ENCODE data around the gene TEX11.

TEX11 gene

DNA sequence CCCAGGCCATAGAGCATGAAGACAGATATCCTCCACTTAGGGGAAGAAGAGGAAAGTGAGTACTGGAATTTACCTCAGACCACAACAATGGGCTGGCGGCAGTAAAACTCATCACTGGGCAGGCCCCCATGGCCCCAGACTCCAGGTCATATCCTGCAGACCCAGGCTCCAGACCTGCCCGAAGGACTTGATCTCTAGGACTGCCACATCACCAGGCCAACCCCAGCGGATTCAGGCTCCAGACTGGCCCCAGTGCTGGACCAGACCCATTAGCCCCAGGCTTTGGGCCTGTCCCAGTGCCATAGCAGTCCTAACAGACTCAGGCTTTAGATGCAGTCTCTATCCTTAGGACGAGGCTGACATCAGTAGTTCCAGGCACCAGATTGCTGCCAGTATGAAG lies 273.3 kb downstream of the TEX11 start:
- Histone ChIP-seq H3K9ac (ENCODE audit: low read length) (no peak overlapping the region), H3K27me3 (ENCODE audit: control insufficient read depth in 1 of 2, insufficient read depth in 1 of 2, low read length in 2 of 2) (no peaks in the 10 kb centered on the region), H3K14ac (ENCODE audit: low read length in 2 of 2) (no peak overlapping the region), H3K18ac (ENCODE audit: low read depth in 1 of 2, low read length in 2 of 2) (no peak overlapping the region), H3K79me1 (replicated peaks; ENCODE audit: low read length, poor library complexity, severe bottlenecking) (no peaks in the 10 kb centered on the region), H4K8ac (ENCODE audit: low read length) (no peak overlapping the region), H3K27ac (ENCODE audit: low read length, poor library complexity, severe bottlenecking) (no peak overlapping the region), H2BK15ac (ENCODE audit: low read depth, poor library complexity, severe bottlenecking) (no peak overlapping the region), H2BK5ac (ENCODE audit: low read depth, low read length, poor library complexity, severe bottlenecking) (no peak overlapping the region), H3K4ac (ENCODE audit: low read depth in 1 of 2, low read length in 2 of 2) (no peak overlapping the region), H3K9me3 (ENCODE audit: control insufficient read depth, low read length) (no peaks in the 10 kb centered on the region), H4K91ac (ENCODE audit: low read length) (no peak overlapping the region), H3K36me3 (ENCODE audit: control insufficient read depth in 1 of 2, insufficient read depth in 2 of 2, low read depth in 1 of 2, low read length in 2 of 2) (no peaks in the 10 kb centered on the region), H2AK5ac (ENCODE audit: low read length, severe bottlenecking) (no peak overlapping the region), H2AFZ (ENCODE audit: low read depth, low read length) (no peak overlapping the region), H3K4me2 (ENCODE audit: low read length, poor library complexity, severe bottlenecking) (no peak overlapping the region), H3K4me3 (ENCODE audit: insufficient read depth in 1 of 2, low read depth in 1 of 2, low read length in 2 of 2) (no peak overlapping the region), H3K4me1 (ENCODE audit: control insufficient read depth, insufficient read depth, low read depth, low read length) (no peaks in the 10 kb centered on the region), H2BK120ac (ENCODE audit: low read depth, low read length) (no peak overlapping the region), H2BK12ac (ENCODE audit: low read length in 2 of 2) (no peak overlapping the region), H3K23ac (ENCODE audit: low read length in 2 of 2) (no peak overlapping the region)
- no peak for DNase-seq
- WGBS: 74% methylated on average over 4 of the region's 4 CpGs

DNA sequence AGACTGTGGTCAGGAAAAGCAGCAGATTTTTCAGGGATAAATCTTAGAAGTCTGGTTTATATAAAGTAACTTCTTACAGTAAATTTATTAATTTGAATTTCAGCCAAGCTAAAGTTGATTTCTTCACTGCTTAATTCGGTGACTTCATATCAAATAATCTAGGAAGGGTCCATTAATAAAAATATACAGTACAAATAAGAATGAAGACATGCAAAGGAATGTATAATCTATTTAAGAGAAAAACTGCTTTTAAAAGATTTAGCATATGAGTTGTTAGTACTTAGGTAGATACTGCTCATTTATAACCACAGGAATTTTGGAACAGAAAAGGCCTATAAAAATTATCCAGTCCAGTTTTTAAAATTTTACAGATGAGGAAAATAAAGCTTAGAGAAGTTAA lies 286.8 kb downstream of the TEX11 start:
- no peak overlapping the region for H4K8ac ChIP-seq (ENCODE audit: low read length)
- no peaks in the 10 kb centered on the region for H3K79me1 ChIP-seq (replicated peaks; ENCODE audit: low read length, poor library complexity, severe bottlenecking)
- H2AK5ac ChIP-seq (ENCODE audit: low read length, severe bottlenecking): no peak overlapping the region
- no peaks in the 10 kb centered on the region for H3K9me3 ChIP-seq (ENCODE audit: control insufficient read depth, low read length)
- no peak overlapping the region for H3K27ac ChIP-seq (ENCODE audit: low read length, poor library complexity, severe bottlenecking)
- no peak overlapping the region for H3K23ac ChIP-seq (ENCODE audit: low read length in 2 of 2)
- H3K4me2 ChIP-seq (ENCODE audit: low read length, poor library complexity, severe bottlenecking): no peak overlapping the region
- H3K4ac ChIP-seq (ENCODE audit: low read depth in 1 of 2, low read length in 2 of 2): no peak overlapping the region
- no peak overlapping the region for H2BK120ac ChIP-seq (ENCODE audit: low read depth, low read length)
- H2BK12ac ChIP-seq (ENCODE audit: low read length in 2 of 2): no peak overlapping the region
- no peaks in the 10 kb centered on the region for H3K4me1 ChIP-seq (ENCODE audit: control insufficient read depth, insufficient read depth, low read depth, low read length)
- no peak for DNase-seq
- no peak overlapping the region for H3K14ac ChIP-seq (ENCODE audit: low read length in 2 of 2)
- H3K36me3 ChIP-seq (ENCODE audit: control insufficient read depth in 1 of 2, insufficient read depth in 2 of 2, low read depth in 1 of 2, low read length in 2 of 2): no peaks in the 10 kb centered on the region
- no peak overlapping the region for H4K91ac ChIP-seq (ENCODE audit: low read length)
- H3K4me3 ChIP-seq (ENCODE audit: insufficient read depth in 1 of 2, low read depth in 1 of 2, low read length in 2 of 2): no peak overlapping the region
- no peak overlapping the region for H3K9ac ChIP-seq (ENCODE audit: low read length)
- no CpG with 5 or more reads among the region's 1 CpG for WGBS
- no peak overlapping the region for H3K18ac ChIP-seq (ENCODE audit: low read depth in 1 of 2, low read length in 2 of 2)
- H2BK15ac ChIP-seq (ENCODE audit: low read depth, poor library complexity, severe bottlenecking): no peak overlapping the region
- peaks cover 0 to 41% of the 10 kb centered on the region in 2 experiments for H3K27me3 ChIP-seq (ENCODE audit: control insufficient read depth in 1 of 2, insufficient read depth in 1 of 2, low read length in 2 of 2)
- no peak overlapping the region for H2BK5ac ChIP-seq (ENCODE audit: low read depth, low read length, poor library complexity, severe bottlenecking)
- H2AFZ ChIP-seq (ENCODE audit: low read depth, low read length): no peak overlapping the region

DNA sequence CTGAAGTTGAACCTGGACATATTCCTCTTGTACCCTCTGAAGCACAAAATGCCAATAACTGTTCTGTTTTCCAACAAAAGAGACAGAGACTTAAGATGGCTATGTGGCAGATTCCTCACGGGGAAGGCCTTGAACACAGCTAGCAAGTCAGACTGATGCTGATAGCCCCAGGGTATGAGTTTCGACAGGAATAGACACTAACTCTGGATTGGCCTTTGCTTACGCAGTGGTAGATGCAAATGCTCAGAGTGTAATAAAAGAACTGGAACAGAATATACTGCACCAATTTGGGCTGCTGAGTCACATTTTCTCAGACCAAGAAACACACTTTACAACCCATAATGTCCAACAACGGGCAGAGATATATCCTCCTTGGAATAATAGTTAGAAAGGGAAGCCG lies 290.0 kb downstream of the TEX11 start:
- no peak overlapping the region for H3K23ac ChIP-seq (ENCODE audit: low read length in 2 of 2)
- no peak overlapping the region for H3K18ac ChIP-seq (ENCODE audit: low read depth in 1 of 2, low read length in 2 of 2)
- no peak for DNase-seq
- H4K91ac ChIP-seq (ENCODE audit: low read length): no peak overlapping the region
- H2BK5ac ChIP-seq (ENCODE audit: low read depth, low read length, poor library complexity, severe bottlenecking): no peak overlapping the region
- no peak overlapping the region for H2AFZ ChIP-seq (ENCODE audit: low read depth, low read length)
- no peak overlapping the region for H3K4me3 ChIP-seq (ENCODE audit: insufficient read depth in 1 of 2, low read depth in 1 of 2, low read length in 2 of 2)
- H3K27ac ChIP-seq (ENCODE audit: low read length, poor library complexity, severe bottlenecking): no peak overlapping the region
- no peak overlapping the region for H2BK12ac ChIP-seq (ENCODE audit: low read length in 2 of 2)
- no peak overlapping the region for H2AK5ac ChIP-seq (ENCODE audit: low read length, severe bottlenecking)
- no peak overlapping the region for H3K9ac ChIP-seq (ENCODE audit: low read length)
- H3K79me1 ChIP-seq (replicated peaks; ENCODE audit: low read length, poor library complexity, severe bottlenecking): no peaks in the 10 kb centered on the region
- no peak overlapping the region for H2BK15ac ChIP-seq (ENCODE audit: low read depth, poor library complexity, severe bottlenecking)
- WGBS: 80% methylated on average over 3 of the region's 5 CpGs
- H3K27me3 ChIP-seq (ENCODE audit: control insufficient read depth in 1 of 2, insufficient read depth in 1 of 2, low read length in 2 of 2): peaks cover 0 to 37% of the 10 kb centered on the region in 2 experiments
- H4K8ac ChIP-seq (ENCODE audit: low read length): no peak overlapping the region
- H3K4ac ChIP-seq (ENCODE audit: low read depth in 1 of 2, low read length in 2 of 2): no peak overlapping the region
- H3K36me3 ChIP-seq (ENCODE audit: control insufficient read depth in 1 of 2, insufficient read depth in 2 of 2, low read depth in 1 of 2, low read length in 2 of 2): no peaks in the 10 kb centered on the region
- H2BK120ac ChIP-seq (ENCODE audit: low read depth, low read length): no peak overlapping the region
- no peak overlapping the region for H3K4me2 ChIP-seq (ENCODE audit: low read length, poor library complexity, severe bottlenecking)
- H3K14ac ChIP-seq (ENCODE audit: low read length in 2 of 2): no peak overlapping the region
- H3K9me3 ChIP-seq (ENCODE audit: control insufficient read depth, low read length): no peaks in the 10 kb centered on the region
- H3K4me1 ChIP-seq (ENCODE audit: control insufficient read depth, insufficient read depth, low read depth, low read length): no peaks in the 10 kb centered on the region

DNA sequence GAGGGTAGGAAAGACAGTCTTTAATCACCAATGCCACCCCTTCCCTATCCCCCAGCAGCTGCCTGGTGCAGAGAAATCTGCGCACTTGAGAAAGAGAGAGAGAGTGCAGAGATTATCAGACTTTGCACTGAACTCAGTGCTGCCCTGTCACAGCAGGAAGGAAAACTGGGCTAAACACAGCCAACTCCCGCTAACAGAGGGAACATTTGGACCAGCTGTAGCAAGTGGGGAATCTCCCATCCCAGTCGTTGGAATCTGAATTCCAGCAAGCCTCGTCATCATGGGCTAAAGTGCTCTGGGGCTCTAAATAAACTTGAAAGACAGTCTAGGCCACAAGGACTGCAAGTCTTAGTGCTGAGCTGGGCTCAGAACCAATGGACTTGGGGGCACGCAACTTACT lies 295.2 kb downstream of the TEX11 start:
- Histone ChIP-seq H3K27ac (ENCODE audit: low read length, poor library complexity, severe bottlenecking) (no peak overlapping the region), H2AFZ (ENCODE audit: low read depth, low read length) (no peak overlapping the region), H4K8ac (ENCODE audit: low read length) (no peak overlapping the region), H2AK5ac (ENCODE audit: low read length, severe bottlenecking) (no peak overlapping the region), H3K23ac (ENCODE audit: low read length in 2 of 2) (no peak overlapping the region), H3K36me3 (ENCODE audit: control insufficient read depth in 1 of 2, insufficient read depth in 2 of 2, low read depth in 1 of 2, low read length in 2 of 2) (no peaks in the 10 kb centered on the region), H2BK5ac (ENCODE audit: low read depth, low read length, poor library complexity, severe bottlenecking) (no peak overlapping the region), H3K9me3 (ENCODE audit: control insufficient read depth, low read length) (no peaks in the 10 kb centered on the region), H2BK15ac (ENCODE audit: low read depth, poor library complexity, severe bottlenecking) (no peak overlapping the region), H3K4me1 (ENCODE audit: control insufficient read depth, insufficient read depth, low read depth, low read length) (no peaks in the 10 kb centered on the region), H3K14ac (ENCODE audit: low read length in 2 of 2) (no peak overlapping the region), H3K18ac (ENCODE audit: low read depth in 1 of 2, low read length in 2 of 2) (no peak overlapping the region), H3K4me3 (ENCODE audit: insufficient read depth in 1 of 2, low read depth in 1 of 2, low read length in 2 of 2) (no peak overlapping the region), H4K91ac (ENCODE audit: low read length) (no peak overlapping the region), H3K9ac (ENCODE audit: low read length) (no peak overlapping the region), H2BK120ac (ENCODE audit: low read depth, low read length) (no peak overlapping the region), H2BK12ac (ENCODE audit: low read length in 2 of 2) (no peak overlapping the region), H3K4ac (ENCODE audit: low read depth in 1 of 2, low read length in 2 of 2) (no peak overlapping the region), H3K27me3 (ENCODE audit: control insufficient read depth in 1 of 2, insufficient read depth in 1 of 2, low read length in 2 of 2) (peaks cover 0 to 44% of the 10 kb centered on the region in 2 experiments), H3K4me2 (ENCODE audit: low read length, poor library complexity, severe bottlenecking) (no peak overlapping the region), H3K79me1 (replicated peaks; ENCODE audit: low read length, poor library complexity, severe bottlenecking) (no peaks in the 10 kb centered on the region)
- 67% methylated on average over 5 of the region's 5 CpGs for WGBS
- DNase-seq: peak; percentile 61

All from mesenchymal stem cell (in vitro differentiated cells and primary cell).